A673 (cell line): ENCODE measurements around the gene THSD4.

Experiments
- EZH2 ChIP-seq: fragments of 200-600 bp; sonication (generic); IDR thresholded peaks from 2 replicates; pipeline ENCODE4 v1.6.1; 2017; ENCODE audit warnings: borderline replicate concordance, low read depth, mild to moderate bottlenecking, mixed read lengths, antibody characterized with exemption, low read length; ENCODE audit not compliant: poor library complexity, severe bottlenecking
- TF ChIP-seq, protein P1 (sequence below): fragments of 300-800, 200-600 bp; sonication (generic); conservative IDR thresholded peaks from 2 replicates; pipeline ENCODE4 v1.5.1; 2017; ENCODE audit warnings: low read depth, mild to moderate bottlenecking, antibody characterized with exemption, low read length, moderate library complexity, mixed read lengths

DNA sequence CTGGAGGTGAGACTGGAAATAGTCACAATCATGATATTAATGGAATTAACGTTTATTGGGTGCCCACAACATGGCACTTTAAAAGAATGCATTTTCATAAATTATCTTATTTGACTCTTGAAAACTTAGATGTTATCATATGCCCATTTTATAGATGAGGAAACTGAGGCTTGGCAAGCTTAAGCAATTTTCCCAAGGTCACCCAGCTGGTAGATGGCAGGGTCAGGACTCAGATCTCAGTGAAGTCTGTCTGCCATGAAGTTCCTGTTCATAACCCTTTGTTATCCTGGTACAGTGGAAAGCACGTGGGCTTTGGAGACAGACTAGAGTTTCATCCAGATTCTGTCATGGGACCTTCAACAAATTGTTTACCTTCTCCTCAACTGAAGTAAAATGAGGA is 520.5 kb downstream of the THSD4 start:
- TF ChIP-seq, protein P1, sequence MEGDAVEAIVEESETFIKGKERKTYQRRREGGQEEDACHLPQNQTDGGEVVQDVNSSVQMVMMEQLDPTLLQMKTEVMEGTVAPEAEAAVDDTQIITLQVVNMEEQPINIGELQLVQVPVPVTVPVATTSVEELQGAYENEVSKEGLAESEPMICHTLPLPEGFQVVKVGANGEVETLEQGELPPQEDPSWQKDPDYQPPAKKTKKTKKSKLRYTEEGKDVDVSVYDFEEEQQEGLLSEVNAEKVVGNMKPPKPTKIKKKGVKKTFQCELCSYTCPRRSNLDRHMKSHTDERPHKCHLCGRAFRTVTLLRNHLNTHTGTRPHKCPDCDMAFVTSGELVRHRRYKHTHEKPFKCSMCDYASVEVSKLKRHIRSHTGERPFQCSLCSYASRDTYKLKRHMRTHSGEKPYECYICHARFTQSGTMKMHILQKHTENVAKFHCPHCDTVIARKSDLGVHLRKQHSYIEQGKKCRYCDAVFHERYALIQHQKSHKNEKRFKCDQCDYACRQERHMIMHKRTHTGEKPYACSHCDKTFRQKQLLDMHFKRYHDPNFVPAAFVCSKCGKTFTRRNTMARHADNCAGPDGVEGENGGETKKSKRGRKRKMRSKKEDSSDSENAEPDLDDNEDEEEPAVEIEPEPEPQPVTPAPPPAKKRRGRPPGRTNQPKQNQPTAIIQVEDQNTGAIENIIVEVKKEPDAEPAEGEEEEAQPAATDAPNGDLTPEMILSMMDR, result no peak
- TF ChIP-seq EZH2, result no peak
